Measurements from ENCODE around the gene CACNG6. TPM values are rescaled to one million over a fixed set of nuclear protein-coding genes. Genes with fewer than 3 reads are reported as not detected.

The CACNG6 gene
- not detected in 2 replicates for polyA plus RNA-seq

GRCh38 chr19:53991224-53992113, at the start of gene CACNG6:
Gene CACNG6, plus strand, starts transcription at chr19:53991637. Its CDS starts 1,241 bp downstream, at chr19:53992878.

GRCh38 chr19:53962887-53963431, 28.5 kb upstream of the CACNG6 start, which contains the start of gene CACNG8:
Gene CACNG8, plus strand, starts transcription at chr19:53962937.

Other genes starting within 250 kb of the CACNG6 start
- gene NLRP12, start 167.3 kb upstream of the CACNG6 start, polyA plus RNA-seq, result not detected in 2 replicates
- gene MYADM, start 123.8 kb upstream of the CACNG6 start, polyA plus RNA-seq, result 13.6 and 14.8 TPM in 2 replicates
- gene PRKCG, start 109.4 kb upstream of the CACNG6 start, polyA plus RNA-seq, result 286 and 411 TPM in 2 replicates
- gene CACNG7, start 82.4 kb upstream of the CACNG6 start, polyA plus RNA-seq, result 1.7 and 1.8 TPM in 2 replicates
- gene CACNG8, start 28.7 kb upstream of the CACNG6 start, polyA plus RNA-seq, result 0.45 and 4.1 TPM in 2 replicates
- not detected in 2 replicates for gene VSTM1, start 72.3 kb downstream of the CACNG6 start, polyA plus RNA-seq
- not detected in 2 replicates for gene TARM1, start 89.7 kb downstream of the CACNG6 start, polyA plus RNA-seq
- gene OSCAR, start 109.2 kb downstream of the CACNG6 start, polyA plus RNA-seq, result not detected in 2 replicates
- 1,121 and 1,868 TPM in 2 replicates for gene NDUFA3, start 111.2 kb downstream of the CACNG6 start, polyA plus RNA-seq
- gene TFPT, start 124.0 kb downstream of the CACNG6 start, polyA plus RNA-seq, result 5.5 and 10.9 TPM in 2 replicates
- gene PRPF31, start 124.1 kb downstream of the CACNG6 start, polyA plus RNA-seq, result 6.3 and 12.1 TPM in 2 replicates
- gene CNOT3, start 146.1 kb downstream of the CACNG6 start, polyA plus RNA-seq, result 5.1 and 12.1 TPM in 2 replicates
- 3.0 and 5.2 TPM in 2 replicates for gene LENG1, start 168.1 kb downstream of the CACNG6 start, polyA plus RNA-seq
- gene TMC4, start 181.5 kb downstream of the CACNG6 start, polyA plus RNA-seq, result not detected in 2 replicates
- gene MBOAT7, start 197.9 kb downstream of the CACNG6 start, polyA plus RNA-seq, result 10.0 and 11.7 TPM in 2 replicates
- 4.8 and 7.6 TPM in 2 replicates for gene TSEN34, start 199.7 kb downstream of the CACNG6 start, polyA plus RNA-seq
- 68.6 and 83.4 TPM in 2 replicates for gene RPS9, start 209.2 kb downstream of the CACNG6 start, polyA plus RNA-seq
- 0.11 TPM in 1 of 2 replicates, not detected in the other for gene LILRB3, start 231.4 kb downstream of the CACNG6 start, polyA plus RNA-seq

Measured in Purkinje cell (primary cell).